EL (cell line): ENCODE data around the gene TRAF3IP1.
A peak's percentile ranks its signal among the peaks of the same experiment; 100 is the strongest.
"Not testable (repeated sequence)": the region's sequence is repeated elsewhere in the genome, so short reads cannot be mapped to it uniquely, and the experiment has no call there.

Experiments used
- DNase-seq: peaks from one replicate; pipeline ENCODE4 v3.0.0-alpha.2; 2016

Gene TRAF3IP1

DNA sequence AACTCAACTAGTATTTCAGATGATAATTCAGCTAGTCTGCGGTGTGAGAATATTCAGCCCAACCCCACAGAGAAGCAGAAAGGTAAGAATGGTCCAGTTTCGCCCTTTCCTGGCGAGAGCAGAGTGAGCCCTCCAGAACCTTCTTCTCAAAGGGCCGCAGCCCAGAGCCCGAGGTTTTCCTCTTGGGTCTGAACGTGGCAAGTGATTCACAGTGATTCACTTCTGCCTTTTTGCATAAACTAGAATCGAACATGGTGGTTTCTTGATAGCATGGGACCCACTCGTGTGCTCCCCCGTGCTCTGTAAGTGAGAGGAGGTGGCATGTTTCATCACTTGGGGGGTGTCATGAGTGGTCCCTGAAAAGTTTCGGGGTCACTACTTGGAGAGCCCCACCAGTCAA lies 24.2 kb downstream of the TRAF3IP1 start:
- no peak for DNase-seq

GRCh38 chr2:238345297-238345968 lies 25.1 kb downstream of the TRAF3IP1 start:
- DNase-seq: no peak

DNA sequence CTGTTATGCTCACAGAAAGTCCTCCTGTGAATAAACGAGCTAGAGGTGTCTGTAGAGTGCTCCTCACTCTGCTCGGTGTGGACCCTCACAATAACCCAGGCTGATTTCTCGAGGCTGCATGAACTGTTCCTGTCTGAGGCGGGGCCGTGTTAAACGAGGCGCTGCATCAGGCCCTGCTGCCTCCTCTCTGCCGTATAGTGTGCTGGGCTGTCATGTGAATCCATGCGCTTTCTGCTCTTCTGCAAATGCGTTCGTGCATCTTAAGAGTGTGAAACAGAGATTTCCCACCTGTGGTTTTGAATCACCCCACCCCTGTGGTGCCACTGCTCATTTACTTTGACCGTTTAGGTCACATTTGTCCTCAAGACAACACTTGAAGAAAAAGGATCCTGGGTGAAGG lies 26.2 kb downstream of the TRAF3IP1 start:
- no peak for DNase-seq

- DNase-seq: no peak
These were observed 30.0 kb downstream of the TRAF3IP1 start for GRCh38 chr2:238350150-238350897.

- no peak for DNase-seq
These were observed 31.0 kb downstream of the TRAF3IP1 start for GRCh38 chr2:238351315-238351714.

GRCh38 chr2:238352361-238352760 lies 32.0 kb downstream of the TRAF3IP1 start:
- no peak for DNase-seq

- DNase-seq: no peak
These were observed 38.5 kb downstream of the TRAF3IP1 start for GRCh38 chr2:238358769-238359168.

DNA sequence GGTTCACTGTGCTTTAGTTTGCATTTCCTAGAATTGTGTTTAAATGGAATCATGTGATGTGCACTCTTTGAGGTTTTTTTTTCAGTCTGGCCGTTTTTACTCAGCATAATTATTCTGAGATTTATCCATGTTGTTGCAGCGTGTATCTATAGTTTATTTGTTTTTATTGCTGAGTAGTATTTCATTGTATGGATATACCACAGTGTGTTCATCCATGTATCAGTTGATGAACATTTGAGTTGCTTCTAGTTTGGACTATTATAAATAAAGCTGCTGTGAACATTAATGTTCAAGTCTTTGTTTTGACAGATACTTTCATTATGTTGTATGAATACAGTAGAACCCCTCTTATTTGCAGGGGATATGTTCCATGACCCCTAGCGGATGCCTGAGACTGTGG lies 39.1 kb downstream of the TRAF3IP1 start:
- DNase-seq: no peak

GRCh38 chr2:238361877-238362276 lies 41.6 kb downstream of the TRAF3IP1 start:
- DNase-seq: no peak

- no peak for DNase-seq
These were observed 42.3 kb downstream of the TRAF3IP1 start for GRCh38 chr2:238362626-238363025.

DNA sequence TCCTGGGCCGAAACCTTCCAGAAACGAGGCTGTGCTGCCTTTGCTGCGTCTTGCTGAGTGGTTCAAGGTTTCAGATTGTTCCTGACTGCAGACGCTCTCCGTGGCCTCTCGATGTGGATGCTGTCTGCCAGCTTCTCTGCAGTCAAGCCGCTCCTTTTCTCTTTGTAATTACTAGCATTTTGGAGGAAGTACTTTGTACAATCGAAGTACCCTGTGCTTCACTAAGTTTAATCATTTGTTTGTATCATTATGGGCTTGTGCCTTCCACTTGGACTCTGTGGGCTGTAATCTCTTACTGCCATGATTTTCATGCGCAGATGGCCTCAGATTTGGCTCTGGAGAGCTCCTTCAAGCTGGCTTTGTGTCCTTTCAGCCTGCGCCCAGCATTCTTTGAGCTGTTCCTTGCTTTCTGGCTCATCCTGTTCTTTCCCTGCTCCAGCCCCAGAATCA lies 49.3 kb downstream of the TRAF3IP1 start:
- peak; percentile 26 for DNase-seq

DNA sequence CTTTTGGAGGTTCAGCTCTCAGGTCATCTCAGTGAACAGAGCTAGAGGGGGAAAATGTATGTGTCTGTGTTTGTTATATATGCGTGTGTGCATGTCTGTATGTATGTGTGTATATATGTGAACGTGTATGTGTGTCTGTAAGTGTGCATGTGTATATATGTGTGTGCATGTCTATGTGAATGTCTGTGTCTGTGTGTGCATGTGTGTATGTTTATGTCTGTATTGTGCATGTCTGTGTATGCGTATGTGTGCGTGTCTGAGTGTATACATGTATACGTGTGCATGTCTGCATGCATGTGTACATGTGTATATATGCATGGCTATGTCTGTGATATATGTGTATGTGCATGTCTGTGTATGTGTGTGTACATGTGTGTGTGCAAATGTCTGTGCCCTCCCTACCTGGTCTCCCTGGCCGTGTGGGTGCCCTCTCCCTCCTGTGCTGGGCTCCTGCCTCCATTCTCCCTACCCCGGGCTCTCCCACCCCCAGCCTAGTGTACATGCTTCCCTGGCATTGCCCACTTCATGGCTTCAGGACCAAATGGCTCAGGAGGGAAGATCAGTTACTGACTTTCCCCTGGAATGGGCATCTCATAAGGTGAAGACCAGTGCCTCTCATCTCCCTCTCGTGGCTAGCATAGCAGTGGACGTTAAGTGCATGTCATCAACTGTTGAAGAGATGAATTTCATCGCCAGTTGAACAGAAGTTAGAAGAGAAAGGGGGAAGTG lies 49.9 kb downstream of the TRAF3IP1 start:
- no peak for DNase-seq

DNA sequence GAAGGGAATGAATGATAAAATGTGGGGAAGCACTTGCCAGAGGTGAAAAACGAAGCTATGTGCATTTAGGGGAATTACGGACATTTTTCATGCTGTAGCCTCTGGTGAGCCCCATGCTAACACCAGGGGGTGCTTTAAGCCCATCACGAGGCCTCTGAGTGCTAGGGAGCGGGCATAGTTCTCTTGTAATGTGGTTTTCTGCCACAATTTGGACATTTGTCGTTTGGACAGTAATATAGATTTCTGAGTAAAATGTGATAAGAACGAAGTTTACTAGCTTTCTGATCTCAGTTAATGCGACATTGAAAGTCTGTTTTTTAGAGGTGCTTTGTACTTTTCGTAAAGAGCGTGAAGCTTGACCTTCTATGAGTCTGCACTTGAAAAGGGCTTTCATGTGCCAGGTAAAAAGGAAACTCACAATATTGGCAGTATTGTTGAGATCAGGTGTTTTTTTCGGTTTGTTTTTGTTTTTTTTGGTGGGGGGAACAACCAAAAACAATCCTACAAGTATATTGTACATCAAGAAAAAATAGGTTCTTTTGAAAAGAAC lies 50.6 kb downstream of the TRAF3IP1 start:
- peak; percentile 74 for DNase-seq

GRCh38 chr2:238372277-238372676 lies 52.0 kb downstream of the TRAF3IP1 start:
- DNase-seq: not testable (repeated sequence)

- peak; percentile 73 for DNase-seq
These were observed 56.6 kb downstream of the TRAF3IP1 start for GRCh38 chr2:238376884-238377391.

GRCh38 chr2:238378230-238379095 lies 58.1 kb downstream of the TRAF3IP1 start:
- DNase-seq: no peak

GRCh38 chr2:238379096-238379810 lies 58.9 kb downstream of the TRAF3IP1 start:
- peak; percentile 91 for DNase-seq

GRCh38 chr2:238380336-238380735 lies 60.0 kb downstream of the TRAF3IP1 start:
- DNase-seq: no peak

- DNase-seq: peak; percentile 62
These were observed 60.5 kb downstream of the TRAF3IP1 start for GRCh38 chr2:238380785-238381184.

- no peak for DNase-seq
These were observed 61.2 kb downstream of the TRAF3IP1 start for GRCh38 chr2:238381341-238382115.

DNA sequence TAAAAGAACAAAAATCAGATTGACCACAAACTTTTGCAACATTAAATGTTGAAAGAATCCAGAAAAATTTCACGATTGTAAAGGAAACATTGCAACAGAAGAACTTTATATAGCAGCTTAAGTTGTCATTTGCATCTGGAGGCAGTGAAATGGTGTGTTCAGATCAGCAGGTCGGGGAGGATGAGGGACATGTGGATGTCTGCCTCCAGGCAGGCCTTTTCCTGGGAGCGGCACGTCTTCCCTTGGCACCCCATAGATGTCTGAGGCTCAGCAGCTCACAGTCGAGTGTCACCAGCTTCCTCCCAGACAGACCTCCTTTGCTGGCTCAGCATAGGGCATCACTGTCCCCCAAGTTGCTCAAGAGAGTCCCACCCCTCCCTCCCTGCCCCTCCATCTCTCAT lies 62.1 kb downstream of the TRAF3IP1 start:
- no peak for DNase-seq
